A549 (cell line): ENCODE results near the gene MERTK.

Experiments used
- CTCF ChIP-seq: fragments of >200 bp; sonication (Bioruptor Twin); formaldehyde crosslinking; IDR thresholded peaks from 3 replicates; pipeline ENCODE4 v1.5.1; 2016
- EP300 ChIP-seq, 2 experiments: fragments of >200 bp; sonication (Bioruptor Twin); formaldehyde crosslinking; IDR thresholded peaks; 2 replicates in 1 of 2; 3 replicates in 1 of 2; pipeline ENCODE4 v1.6.1; 2016 to 2017
- JUN ChIP-seq, 2 experiments: fragments of >200 bp; sonication (Bioruptor Twin); formaldehyde crosslinking; IDR thresholded peaks; 2 replicates in 1 of 2; 3 replicates in 1 of 2; pipeline ENCODE4 v1.6.1; 2016 to 2017
- MAFK ChIP-seq: fragments of 450-650 bp; IDR thresholded peaks from 2 replicates; pipeline ENCODE4 v1.6.1; 2014; ENCODE audit not compliant: partially characterized antibody
- MAX ChIP-seq: IDR thresholded peaks from 2 replicates; pipeline ENCODE4 v1.6.1; 2012
- MYC ChIP-seq: IDR thresholded peaks from 2 replicates; pipeline ENCODE4 v1.6.1; 2012; ENCODE audit warnings: mild to moderate bottlenecking, inconsistent platforms, low read length, improper control_type of control experiment, borderline replicate concordance
- NFE2L2 ChIP-seq: fragments of 150-350 bp; conservative IDR thresholded peaks from 2 replicates; pipeline ENCODE4 v1.6.1; 2014; ENCODE audit warnings: low read length
- PBX3 ChIP-seq: IDR thresholded peaks from 2 replicates; pipeline ENCODE4 v1.6.1; 2012
- POLR2A ChIP-seq: IDR thresholded peaks from 2 replicates; pipeline ENCODE4 v1.6.1; 2012; ENCODE audit warnings: mild to moderate bottlenecking, low read length
- RAD21 ChIP-seq, 2 experiments: fragments of >200 bp in 1 of 2; sonication (Bioruptor Twin) in 1 of 2; formaldehyde crosslinking in 1 of 2; IDR thresholded peaks in 1 of 2; conservative IDR thresholded peaks in 1 of 2; 2 replicates in 1 of 2; 3 replicates in 1 of 2; pipeline ENCODE4 v1.6.1; 2012 to 2018; ENCODE audit warnings: inconsistent platforms in 1 of 2
- REST ChIP-seq: fragments of 200-600 bp; sonication (generic); IDR thresholded peaks from 2 replicates; pipeline ENCODE4 v1.6.1; 2016; ENCODE audit warnings: antibody characterized with exemption, mild to moderate bottlenecking, moderate library complexity
- SMC3 ChIP-seq: fragments of >200 bp; sonication (Bioruptor Twin); formaldehyde crosslinking; IDR thresholded peaks from 3 replicates; pipeline ENCODE4 v1.6.1; 2018; ENCODE audit warnings: inconsistent platforms
- SREBF2 ChIP-seq: fragments of 450-650 bp; IDR thresholded peaks from 2 replicates; pipeline ENCODE4 v1.6.1; 2014; ENCODE audit warnings: mild to moderate bottlenecking, moderate library complexity
- TP53 ChIP-seq: fragments of 250-450 bp; sonication (Bioruptor Pico); IDR thresholded peaks from 2 replicates; pipeline ENCODE4 v1.5.0; 2021; ENCODE audit warnings: mild to moderate bottlenecking, moderate library complexity

- TF ChIP-seq POLR2A (no peak), MAX (no peak), CTCF (no peak), MAFK (no peak), PBX3 (no peak), JUN (IDR thresholded peaks at IDR 0.05) (no peak), MYC (no peak), NFE2L2 (no peak), EP300 (IDR thresholded peaks at IDR 0.05) (no peak), REST (no peak), SREBF2 (no peak), TP53 (no peak), RAD21 (conservative IDR thresholded peaks at IDR 0.05 in 1 of 2, IDR thresholded peaks at IDR 0.05 in 1 of 2) (no peak), SMC3 (no peak)
Observed at GRCh38 chr2:111950236-111950635, 51.8 kb downstream of the MERTK start.
